ENCODE measurements around the gene EFS.

DNA sequence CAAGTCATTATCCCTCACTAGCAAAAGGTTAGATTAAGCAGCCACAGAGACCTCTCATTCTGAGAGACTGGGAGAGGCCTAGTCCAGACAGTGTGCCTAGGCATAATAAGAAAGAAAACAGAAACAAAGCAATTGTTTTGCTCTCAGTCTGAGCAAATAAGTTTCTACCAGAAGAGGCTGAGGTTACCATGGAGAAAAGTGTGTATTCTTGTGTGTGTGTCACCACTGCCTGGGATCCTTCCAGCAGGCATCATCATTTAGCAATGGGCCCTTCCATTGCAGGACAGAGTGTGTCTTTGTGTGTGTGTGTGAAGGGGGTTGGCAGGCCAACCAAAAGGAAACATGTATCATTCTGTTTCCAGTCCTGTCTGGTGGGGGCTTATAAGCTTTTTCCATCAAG, 3.7 kb downstream of the EFS start:
- TF ChIP-seq POLR2A (IDR thresholded peaks at IDR 0.05) (no peak), CTCF (IDR thresholded peaks at IDR 0.05) (no peak)

All from thyroid gland (tissue), 4 donors.